OCI-LY7 (cell line): ENCODE results near the gene DRD4.

ENCODE experiments used
- EZH2phosphoT487 ChIP-seq: fragments of 200-600 bp; sonication (generic); IDR thresholded peaks from 2 replicates; pipeline ENCODE4 v1.6.1; 2018; ENCODE audit warnings: low read depth, borderline replicate concordance, mild to moderate bottlenecking, mixed run types, antibody characterized with exemption, low read length, moderate library complexity, mixed read lengths
- TF ChIP-seq, protein P1 (sequence below): fragments of 200-600 bp; sonication (generic); conservative IDR thresholded peaks from 2 replicates; pipeline ENCODE4 v1.5.1; 2014; ENCODE audit warnings: mild to moderate bottlenecking, antibody characterized with exemption, low read length, moderate library complexity, mixed read lengths

- TF ChIP-seq, protein P1, sequence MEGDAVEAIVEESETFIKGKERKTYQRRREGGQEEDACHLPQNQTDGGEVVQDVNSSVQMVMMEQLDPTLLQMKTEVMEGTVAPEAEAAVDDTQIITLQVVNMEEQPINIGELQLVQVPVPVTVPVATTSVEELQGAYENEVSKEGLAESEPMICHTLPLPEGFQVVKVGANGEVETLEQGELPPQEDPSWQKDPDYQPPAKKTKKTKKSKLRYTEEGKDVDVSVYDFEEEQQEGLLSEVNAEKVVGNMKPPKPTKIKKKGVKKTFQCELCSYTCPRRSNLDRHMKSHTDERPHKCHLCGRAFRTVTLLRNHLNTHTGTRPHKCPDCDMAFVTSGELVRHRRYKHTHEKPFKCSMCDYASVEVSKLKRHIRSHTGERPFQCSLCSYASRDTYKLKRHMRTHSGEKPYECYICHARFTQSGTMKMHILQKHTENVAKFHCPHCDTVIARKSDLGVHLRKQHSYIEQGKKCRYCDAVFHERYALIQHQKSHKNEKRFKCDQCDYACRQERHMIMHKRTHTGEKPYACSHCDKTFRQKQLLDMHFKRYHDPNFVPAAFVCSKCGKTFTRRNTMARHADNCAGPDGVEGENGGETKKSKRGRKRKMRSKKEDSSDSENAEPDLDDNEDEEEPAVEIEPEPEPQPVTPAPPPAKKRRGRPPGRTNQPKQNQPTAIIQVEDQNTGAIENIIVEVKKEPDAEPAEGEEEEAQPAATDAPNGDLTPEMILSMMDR: no peak
- no peak for TF ChIP-seq EZH2phosphoT487
These were observed 16.9 kb upstream of the DRD4 start for GRCh38 chr11:620201-620600.
